ENCODE measurements around the gene HUS1B. TPM values are rescaled to one million over a fixed set of nuclear protein-coding genes. Genes with fewer than 3 reads are reported as not detected.

HUS1B gene
- total and polyA plus RNA-seq, 2 of the 13 experiments (the other 11 are each of a cell fraction or from before 2014, with no cell fraction given), result 0.18 to 0.40 TPM

DNA sequence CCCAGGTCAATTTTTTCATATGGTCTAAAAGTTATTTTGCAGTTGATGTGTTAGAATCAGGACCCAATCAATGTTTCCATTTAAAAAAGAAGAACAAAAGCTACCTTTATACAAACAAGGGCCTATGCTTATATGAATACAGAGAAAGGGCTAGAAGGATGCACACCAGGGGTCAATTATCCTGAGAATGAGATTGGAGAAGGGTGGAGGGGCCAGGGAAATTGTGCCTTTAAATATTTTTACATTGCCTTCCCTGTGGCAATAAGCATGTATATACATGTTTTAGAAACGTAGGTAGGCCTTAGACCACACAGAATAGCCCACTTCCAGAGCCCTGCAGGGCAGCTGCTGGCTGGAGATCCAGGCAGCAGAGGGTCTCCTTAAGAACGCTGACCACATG lies 23.4 kb upstream of the HUS1B start:
- FAIRE-seq, result no peak
- TF ChIP-seq GFI1 (CRISPR knock-in tag; IDR thresholded peaks at IDR 0.05; ENCODE audit: borderline replicate concordance) (no peak), NRL (CRISPR knock-in tag; IDR thresholded peaks at IDR 0.05; ENCODE audit: borderline replicate concordance) (no peak), FOXJ3 (CRISPR knock-in tag; IDR thresholded peaks at IDR 0.05; ENCODE audit: borderline replicate concordance) (no peak), JUND (CRISPR knock-in tag; IDR thresholded peaks at IDR 0.05) (no peak), XBP1 (CRISPR knock-in tag; IDR thresholded peaks at IDR 0.05) (no peak)
- TF ChIP-seq, protein P1, sequence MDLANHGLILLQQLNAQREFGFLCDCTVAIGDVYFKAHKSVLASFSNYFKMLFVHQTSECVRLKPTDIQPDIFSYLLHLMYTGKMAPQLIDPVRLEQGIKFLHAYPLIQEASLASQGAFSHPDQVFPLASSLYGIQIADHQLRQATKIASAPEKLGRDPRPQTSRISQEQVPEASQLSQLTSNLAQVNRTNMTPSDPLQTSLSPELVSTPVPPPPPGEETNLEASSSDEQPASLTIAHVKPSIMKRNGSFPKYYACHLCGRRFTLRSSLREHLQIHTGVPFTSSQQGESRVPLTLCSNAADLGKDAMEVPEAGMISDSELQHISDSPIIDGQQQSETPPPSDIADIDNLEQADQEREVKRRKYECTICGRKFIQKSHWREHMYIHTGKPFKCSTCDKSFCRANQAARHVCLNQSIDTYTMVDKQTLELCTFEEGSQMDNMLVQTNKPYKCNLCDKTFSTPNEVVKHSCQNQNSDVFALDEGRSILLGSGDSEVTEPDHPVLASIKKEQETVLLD (CRISPR knock-in tag; IDR thresholded peaks at IDR 0.05; ENCODE audit: low read depth), result no peak
- Histone ChIP-seq H3K27ac (ENCODE audit: extremely low read length, insufficient read depth, low read length) (no peak overlapping the region), H3K9ac (ENCODE audit: insufficient read depth, low read depth, low read length) (no peak overlapping the region), H3K4me3 (replicated peaks in 1 of 3; ENCODE audit: insufficient read depth in 1 of 3, low read depth in 2 of 3, low read length in 3 of 3) (no peak overlapping the region), H4K20me1 (ENCODE audit: insufficient read depth, low read length) (no peaks in the 10 kb centered on the region), H3K4me1 (ENCODE audit: insufficient read depth, low read length) (no peaks in the 10 kb centered on the region), H3K27me3 (ENCODE audit: control insufficient read depth in 1 of 2, insufficient read depth in 2 of 2, low read length in 2 of 2) (no peaks in the 10 kb centered on the region), H3K4me2 (ENCODE audit: low read depth, low read length) (no peak overlapping the region), H3K36me3 (replicated peaks in 1 of 2; ENCODE audit: control insufficient read depth in 1 of 2, insufficient read depth in 2 of 2, low read length in 2 of 2) (no peaks in the 10 kb centered on the region), H2AFZ (ENCODE audit: low read length) (no peak overlapping the region), H3K79me2 (ENCODE audit: insufficient read depth, low read length) (peaks cover 20% of the 10 kb centered on the region), H3K9me3 (ENCODE audit: low read length) (no peaks in the 10 kb centered on the region)
- ChIA-PET CTCF (ENCODE audit: low intra/inter-chr PET ratio, low total read pairs) (no interaction called here), POLR2A (no interaction called here)
- 98% methylated on average over 2 of the region's 2 CpGs for WGBS (ENCODE audit: low lambda C conversion rate)
- DNase-seq (ENCODE audit: low spot score), result no peak
- BruUV-seq (replicated peaks), result no TSS peak
- in situ Hi-C loops (cut with HindIII; ENCODE audit: extremely low pct_ligation_motif_present, low pct_unique_long_range_greater_than_20kb) (no loop called here), intact Hi-C loops (cut with micrococcal nuclease; ENCODE audit: unreplicated experiment) (no loop called here)
- no peak for ATAC-seq

- no peak for TF ChIP-seq ZNF350 (CRISPR knock-in tag; IDR thresholded peaks at IDR 0.05; ENCODE audit: borderline replicate concordance, low read depth)
- no peak for TF ChIP-seq ZNF136 (CRISPR knock-in tag; IDR thresholded peaks at IDR 0.05; ENCODE audit: low read depth)
- no peak for TF ChIP-seq NFYB (CRISPR knock-in tag; IDR thresholded peaks at IDR 0.05)
- no peak for TF ChIP-seq FOXM1 (CRISPR knock-in tag; IDR thresholded peaks at IDR 0.05)
- intact Hi-C loops (cut with micrococcal nuclease; ENCODE audit: unreplicated experiment), result no loop called here
- Histone ChIP-seq H3K4me2 (ENCODE audit: low read depth, low read length) (no peak overlapping the region), H3K79me2 (ENCODE audit: insufficient read depth, low read length) (peaks cover 19% of the 10 kb centered on the region), H3K4me1 (ENCODE audit: insufficient read depth, low read length) (no peaks in the 10 kb centered on the region), H3K4me3 (replicated peaks in 1 of 3; ENCODE audit: insufficient read depth in 1 of 3, low read depth in 2 of 3, low read length in 3 of 3) (no peak overlapping the region), H4K20me1 (ENCODE audit: insufficient read depth, low read length) (no peaks in the 10 kb centered on the region), H3K27me3 (ENCODE audit: control insufficient read depth in 1 of 2, insufficient read depth in 2 of 2, low read length in 2 of 2) (no peaks in the 10 kb centered on the region), H3K27ac (ENCODE audit: extremely low read length, insufficient read depth, low read length) (no peak overlapping the region), H3K9me3 (ENCODE audit: low read length) (no peaks in the 10 kb centered on the region), H3K36me3 (replicated peaks in 1 of 2; ENCODE audit: control insufficient read depth in 1 of 2, insufficient read depth in 2 of 2, low read length in 2 of 2) (no peaks in the 10 kb centered on the region), H2AFZ (ENCODE audit: low read length) (no peak overlapping the region), H3K9ac (ENCODE audit: insufficient read depth, low read depth, low read length) (no peak overlapping the region)
- BruUV-seq (replicated peaks), result no TSS peak
- WGBS (ENCODE audit: low lambda C conversion rate), result 95% methylated on average over 9 of the region's 9 CpGs
- DNase-seq (ENCODE audit: low spot score) (no peak), ATAC-seq (no peak), FAIRE-seq (no peak)
- in situ Hi-C loops (cut with HindIII; ENCODE audit: extremely low pct_ligation_motif_present, low pct_unique_long_range_greater_than_20kb), result no loop called here
- ChIA-PET CTCF (ENCODE audit: low intra/inter-chr PET ratio, low total read pairs) (no interaction called here), POLR2A (no interaction called here)
These were observed 22.4 kb upstream of the HUS1B start for GRCh38 chr6:679282-679681.
